ENCODE measurements around the gene FERMT2. TPM values are rescaled to one million over a fixed set of nuclear protein-coding genes. Genes with fewer than 3 reads are reported as not detected.

Gene FERMT2
- total RNA-seq, 2 experiments from 2014 or later: 2.1 to 3.6 TPM

DNA sequence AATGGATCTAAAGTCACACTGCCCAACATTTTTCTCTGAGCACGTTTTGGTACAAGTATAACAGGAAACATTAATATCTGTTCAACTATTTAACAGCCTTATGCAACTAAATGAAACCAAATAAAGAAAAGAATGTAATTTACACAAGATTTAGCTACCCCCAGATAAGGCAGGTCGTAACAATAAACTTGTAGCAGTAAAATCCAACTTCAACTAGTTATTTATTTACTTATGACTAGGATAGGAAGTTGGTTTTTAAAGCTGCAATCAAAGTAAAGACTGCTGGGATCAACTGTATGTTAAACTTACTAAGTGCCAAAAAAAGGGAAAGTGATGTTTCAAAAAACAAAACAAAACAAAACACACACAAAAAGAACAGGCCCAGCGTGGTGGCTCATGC is 30.9 kb downstream of the FERMT2 start:
- Mint-ChIP-seq H3K36me3 (ENCODE audit: low read depth) (no peaks in the 10 kb centered on the region), H3K9me3 (ENCODE audit: low read depth) (no peaks in the 10 kb centered on the region), H3K4me1 (peaks cover 25% of the 10 kb centered on the region), H3K4me3 (no peak overlapping the region), H3K27me3 (no peaks in the 10 kb centered on the region), H3K27ac (no peak overlapping the region)
- ChIA-PET CTCF (interaction anchor here (1.6 kb wide), 1 partner anchor 386 kb away, joined by 4 read pairs; no protein-coding TSS in a partner anchor), POLR2A (no interaction called here)
- intact Hi-C loops (cut with DNase I, micrococcal nuclease): loop anchor here in 1 of 2 experiments (10.0 kb wide), 1 partner anchor 275 kb away; no protein-coding TSS in a partner anchor
- DNase-seq (no peak), ATAC-seq (no peak)

DNA sequence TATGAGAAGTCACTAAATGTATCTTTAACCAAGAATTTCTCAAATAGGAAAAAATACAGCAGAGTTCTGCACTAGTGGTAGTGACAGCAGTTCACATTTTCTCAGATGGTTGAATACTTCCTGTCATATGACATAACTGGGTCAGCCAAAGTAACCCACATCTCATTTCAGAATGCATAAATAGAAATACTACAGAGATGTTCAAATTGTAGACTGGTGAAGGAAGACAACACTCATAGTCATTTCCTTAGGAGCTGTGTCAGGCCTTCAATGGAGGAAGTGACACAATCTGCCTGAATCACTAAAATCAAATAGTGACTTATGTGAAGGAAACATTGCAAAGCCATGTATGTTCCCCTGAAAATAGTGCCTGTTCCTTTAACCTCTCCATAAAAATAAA is 32.4 kb downstream of the FERMT2 start:
- peak overlapping the region; percentile 31 for H3K27ac Mint-ChIP-seq
- no peaks in the 10 kb centered on the region for H3K36me3 Mint-ChIP-seq (ENCODE audit: low read depth)
- intact Hi-C loops (cut with DNase I, micrococcal nuclease): loop anchor here in 1 of 2 experiments (10.0 kb wide), 1 partner anchor 276 kb away; no protein-coding TSS in a partner anchor
- peaks cover 25% of the 10 kb centered on the region for H3K4me1 Mint-ChIP-seq
- H3K4me3 Mint-ChIP-seq: no peak overlapping the region
- ChIA-PET POLR2A (no interaction called here), CTCF (no interaction called here)
- ATAC-seq (peak; percentile 98), DNase-seq (peak; percentile 30)
- no peaks in the 10 kb centered on the region for H3K27me3 Mint-ChIP-seq
- H3K9me3 Mint-ChIP-seq (ENCODE audit: low read depth): no peaks in the 10 kb centered on the region

DNA sequence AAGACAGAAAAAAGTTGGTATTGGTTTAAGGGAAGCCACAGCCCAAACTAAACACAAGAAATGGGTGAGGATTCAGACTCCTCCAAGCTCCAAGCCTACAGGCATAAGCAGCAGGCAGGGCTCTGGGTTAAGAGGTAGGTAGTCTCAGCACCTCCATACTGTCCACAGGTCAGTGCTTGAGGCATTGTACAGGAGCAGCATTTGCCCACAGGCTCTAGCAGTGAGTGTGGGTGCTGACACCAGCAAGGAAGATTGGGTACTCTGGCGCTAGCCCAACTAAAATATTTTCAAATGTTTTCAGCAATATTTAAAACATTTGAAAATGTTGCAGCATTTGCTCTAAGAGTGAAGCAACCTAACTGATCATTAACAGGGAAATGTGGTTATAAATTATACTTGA is 33.1 kb downstream of the FERMT2 start:
- Mint-ChIP-seq H3K27me3 (no peaks in the 10 kb centered on the region), H3K4me3 (no peak overlapping the region), H3K4me1 (peaks cover 25% of the 10 kb centered on the region), H3K36me3 (ENCODE audit: low read depth) (no peaks in the 10 kb centered on the region), H3K27ac (peak overlapping the region; percentile 59), H3K9me3 (ENCODE audit: low read depth) (no peaks in the 10 kb centered on the region)
- DNase-seq (no peak), ATAC-seq (no peak)
- ChIA-PET POLR2A (no interaction called here), CTCF (interaction anchor here (0.7 kb wide), 1 partner anchor 18 kb away, joined by 3 read pairs; no protein-coding TSS in a partner anchor)
- intact Hi-C loops (cut with DNase I, micrococcal nuclease): loop anchor here in 1 of 2 experiments (10.0 kb wide), 1 partner anchor 277 kb away; no protein-coding TSS in a partner anchor

DNA sequence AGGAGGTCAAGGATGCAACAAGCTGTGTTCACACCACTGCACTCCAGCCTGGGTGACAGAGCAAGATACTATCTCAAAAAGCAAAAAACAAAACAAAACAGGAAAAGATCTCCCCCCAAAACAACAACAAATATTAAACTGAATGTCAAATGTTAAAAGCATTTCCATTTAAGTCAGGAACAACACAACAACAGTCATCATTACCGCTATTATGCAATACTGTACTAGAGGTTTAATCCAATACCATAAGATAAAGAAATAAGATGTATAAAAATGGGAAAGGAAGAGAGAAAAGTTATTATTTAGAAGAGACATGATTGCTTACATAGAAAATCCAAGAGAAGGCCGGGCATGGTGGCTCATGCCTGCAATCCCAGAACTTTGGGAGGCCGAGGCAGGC is 36.6 kb downstream of the FERMT2 start:
- intact Hi-C loops (cut with DNase I, micrococcal nuclease): loop anchor here in 1 of 2 experiments (10.0 kb wide), 1 partner anchor 281 kb away; no protein-coding TSS in a partner anchor
- no peaks in the 10 kb centered on the region for H3K9me3 Mint-ChIP-seq (ENCODE audit: low read depth)
- CTCF ChIA-PET: no interaction called here

DNA sequence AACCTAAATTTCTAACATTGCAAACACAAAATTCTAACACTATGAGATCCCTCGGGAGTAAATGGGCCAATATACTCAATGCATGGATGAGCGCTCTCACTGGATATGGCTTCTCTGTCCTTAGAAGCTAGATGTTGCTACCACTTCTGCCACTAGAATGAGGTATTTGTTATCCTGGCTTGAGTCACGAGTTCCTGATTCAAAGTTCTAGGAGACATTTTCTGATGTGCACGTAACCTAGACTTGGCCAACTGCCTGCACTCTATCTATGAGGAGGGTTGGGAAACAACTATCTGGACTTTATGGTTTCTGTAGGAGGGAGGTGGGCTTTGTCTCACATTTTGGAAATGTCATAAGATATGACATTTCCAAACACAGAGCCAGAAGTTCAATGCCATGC is 37.6 kb downstream of the FERMT2 start:
- Mint-ChIP-seq H3K36me3 (ENCODE audit: low read depth) (no peaks in the 10 kb centered on the region), H3K4me1 (peaks cover 11% of the 10 kb centered on the region), H3K9me3 (ENCODE audit: low read depth) (no peaks in the 10 kb centered on the region), H3K27ac (no peak overlapping the region), H3K27me3 (no peaks in the 10 kb centered on the region), H3K4me3 (no peak overlapping the region)
- intact Hi-C loops (cut with DNase I, micrococcal nuclease): loop anchor here in 1 of 2 experiments (10.0 kb wide), 1 partner anchor 282 kb away; no protein-coding TSS in a partner anchor
- POLR2A ChIA-PET: no interaction called here
- DNase-seq: no peak
- ATAC-seq: no peak
- CTCF ChIA-PET: interaction anchor here (1.3 kb wide), 1 partner anchor 48 kb away, joined by 4 read pairs; no protein-coding TSS in a partner anchor

More for the DNA sequence above, 36.6 kb downstream of the FERMT2 start:
- POLR2A ChIA-PET: no interaction called here
- Mint-ChIP-seq H3K27me3 (no peaks in the 10 kb centered on the region), H3K27ac (no peak overlapping the region), H3K4me3 (no peak overlapping the region), H3K4me1 (peaks cover 21% of the 10 kb centered on the region), H3K36me3 (ENCODE audit: low read depth) (no peaks in the 10 kb centered on the region)
- DNase-seq (no peak), ATAC-seq (no peak)

DNA sequence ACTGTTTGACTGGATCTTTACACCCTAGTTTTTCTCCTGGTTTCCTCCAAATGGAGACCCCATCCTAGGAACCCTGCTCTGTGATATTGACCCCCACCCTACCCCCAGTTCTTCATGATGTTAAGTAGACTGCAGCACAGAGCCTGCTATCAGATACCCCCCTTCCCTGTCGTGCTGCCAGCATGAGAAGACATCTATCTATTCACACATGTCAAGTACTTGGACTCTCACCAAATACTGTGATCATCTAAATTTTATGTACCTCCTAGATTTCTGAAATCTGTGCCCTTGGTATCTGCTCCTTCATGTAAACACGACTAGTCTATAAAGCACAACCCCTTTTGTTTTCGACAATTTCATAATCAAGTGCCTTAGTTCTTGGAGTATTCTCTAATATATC is 38.9 kb downstream of the FERMT2 start:
- no peak overlapping the region for H3K4me3 Mint-ChIP-seq
- ATAC-seq (no peak), DNase-seq (no peak)
- no peaks in the 10 kb centered on the region for H3K4me1 Mint-ChIP-seq
- ChIA-PET POLR2A (no interaction called here), CTCF (no interaction called here)
- H3K9me3 Mint-ChIP-seq (ENCODE audit: low read depth): no peaks in the 10 kb centered on the region
- peaks cover 2% of the 10 kb centered on the region for H3K27me3 Mint-ChIP-seq
- no peaks in the 10 kb centered on the region for H3K36me3 Mint-ChIP-seq (ENCODE audit: low read depth)
- H3K27ac Mint-ChIP-seq: no peak overlapping the region
- intact Hi-C loops (cut with DNase I, micrococcal nuclease): loop anchor here in 1 of 2 experiments (10.0 kb wide), 1 partner anchor 283 kb away; no protein-coding TSS in a partner anchor

DNA sequence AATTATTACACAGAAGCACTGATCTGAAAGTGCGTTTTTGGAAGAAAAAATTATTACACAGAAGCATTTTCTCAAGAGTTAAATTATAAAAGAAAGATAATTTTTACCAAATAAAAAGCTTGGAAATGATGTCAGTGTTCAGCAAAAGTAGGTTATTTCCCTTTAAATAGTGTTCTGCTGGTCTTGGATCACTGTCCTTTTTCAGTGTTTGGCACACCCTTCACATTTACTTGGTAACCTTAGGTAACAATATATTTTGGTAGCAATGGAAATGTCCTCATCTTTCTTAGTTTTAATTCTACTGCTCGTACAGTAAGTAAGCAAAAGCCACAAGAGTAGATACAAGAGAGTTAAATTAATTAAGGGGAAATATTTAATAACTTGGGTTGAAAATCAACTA is 40.3 kb downstream of the FERMT2 start:
- CTCF ChIA-PET: interaction anchor here (0.7 to 1.7 kb wide), 6 partner anchors 12 to 82 kb away, joined by 3 to 5 read pairs (median 3); no protein-coding TSS in a partner anchor
- DNase-seq (no peak), ATAC-seq (no peak)
- no peaks in the 10 kb centered on the region for H3K4me1 Mint-ChIP-seq
- H3K27ac Mint-ChIP-seq: no peak overlapping the region
- peaks cover 2% of the 10 kb centered on the region for H3K27me3 Mint-ChIP-seq
- POLR2A ChIA-PET: no interaction called here
- no peaks in the 10 kb centered on the region for H3K36me3 Mint-ChIP-seq (ENCODE audit: low read depth)
- intact Hi-C loops (cut with DNase I, micrococcal nuclease): loop anchor here in 1 of 2 experiments (10.0 kb wide), 1 partner anchor 284 kb away; no protein-coding TSS in a partner anchor
- H3K4me3 Mint-ChIP-seq: no peak overlapping the region
- no peaks in the 10 kb centered on the region for H3K9me3 Mint-ChIP-seq (ENCODE audit: low read depth)

DNA sequence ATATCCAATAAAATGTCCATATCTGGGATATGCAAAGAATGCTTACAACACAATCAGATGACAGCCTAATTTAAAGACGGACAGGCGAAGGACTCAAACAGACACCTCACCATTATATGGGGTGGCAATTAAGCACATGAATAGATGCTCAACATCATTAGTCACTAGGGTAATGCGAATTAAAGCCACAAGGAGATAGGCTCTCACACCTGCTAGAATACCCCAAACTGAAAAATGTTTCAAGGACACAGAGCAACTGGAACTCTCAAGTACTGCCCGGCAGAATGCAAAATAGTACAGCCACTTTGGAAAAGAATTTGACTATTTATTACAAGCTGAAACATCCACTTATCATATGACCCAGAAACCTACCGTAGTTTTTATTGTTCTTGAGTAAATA is 42.9 kb downstream of the FERMT2 start:
- Mint-ChIP-seq H3K9me3 (ENCODE audit: low read depth) (no peaks in the 10 kb centered on the region), H3K36me3 (ENCODE audit: low read depth) (no peaks in the 10 kb centered on the region), H3K27me3 (peaks cover 2% of the 10 kb centered on the region), H3K4me1 (no peaks in the 10 kb centered on the region), H3K4me3 (no peak overlapping the region), H3K27ac (no peak overlapping the region)
- no peak for ATAC-seq
- intact Hi-C loops (cut with DNase I, micrococcal nuclease): no loop called here
- DNase-seq: no peak
- CTCF ChIA-PET: no interaction called here
- POLR2A ChIA-PET: no interaction called here

DNA sequence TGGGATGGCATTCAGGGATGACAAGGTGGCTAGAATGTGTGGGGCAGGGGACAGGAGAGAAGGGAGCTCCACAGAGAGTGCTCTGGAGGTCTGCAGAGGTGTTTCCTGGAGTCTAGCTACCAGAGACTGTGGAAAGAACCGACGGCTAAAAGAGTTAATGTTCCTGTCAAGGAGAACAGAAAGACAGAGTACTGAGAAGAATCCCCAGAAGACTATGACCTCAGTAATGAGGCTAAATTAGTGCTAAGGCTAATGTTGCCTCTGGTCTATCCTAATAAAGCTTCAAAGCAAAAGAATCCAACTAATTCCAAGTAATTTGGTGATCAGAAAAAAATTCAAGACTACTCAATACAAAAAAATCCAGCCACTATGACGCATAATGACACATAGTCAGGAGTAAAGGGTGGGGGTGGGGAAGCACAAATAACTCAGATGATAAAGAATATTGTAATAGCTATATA is 44.7 kb downstream of the FERMT2 start:
- H3K9me3 Mint-ChIP-seq (ENCODE audit: low read depth): no peaks in the 10 kb centered on the region
- no peaks in the 10 kb centered on the region for H3K36me3 Mint-ChIP-seq (ENCODE audit: low read depth)
- no peak for ATAC-seq
- H3K4me1 Mint-ChIP-seq: no peaks in the 10 kb centered on the region
- intact Hi-C loops (cut with DNase I, micrococcal nuclease): no loop called here
- H3K27me3 Mint-ChIP-seq: peaks cover 2% of the 10 kb centered on the region
- ChIA-PET POLR2A (no interaction called here), CTCF (interaction anchor here (0.7 kb wide), 1 partner anchor 23 kb away, joined by 4 read pairs; no protein-coding TSS in a partner anchor)
- H3K27ac Mint-ChIP-seq: no peak overlapping the region
- no peak for DNase-seq
- H3K4me3 Mint-ChIP-seq: no peak overlapping the region

DNA sequence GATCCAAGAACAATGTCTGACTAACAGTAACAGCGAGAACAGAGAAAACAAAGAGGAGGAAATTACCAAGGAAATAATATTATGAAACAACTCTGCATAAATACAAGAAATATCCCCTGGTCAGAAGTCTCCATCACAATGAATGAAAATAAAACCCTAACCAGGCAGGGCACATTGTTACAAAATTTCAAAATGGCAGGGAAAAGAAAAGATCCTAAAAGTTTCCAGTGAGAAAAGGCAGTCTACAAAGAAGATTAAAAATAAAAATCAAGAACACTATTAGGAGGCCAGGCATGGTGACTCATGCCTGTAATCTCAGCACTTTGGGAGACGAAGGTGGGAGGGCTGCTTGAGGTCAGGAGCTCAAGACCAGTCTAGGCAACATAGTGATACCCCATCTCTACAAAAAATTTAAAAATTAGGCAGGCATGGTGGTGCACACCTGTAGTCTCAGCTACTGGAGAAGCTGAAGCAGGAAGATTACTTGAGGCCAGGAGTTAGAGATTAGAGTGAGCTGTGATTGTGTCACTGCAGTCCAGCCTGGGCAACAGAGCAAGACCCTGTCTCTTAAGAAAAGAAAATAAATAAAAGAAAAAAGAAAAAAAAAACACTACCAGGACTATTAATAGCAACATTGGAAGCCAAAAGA is 47.8 kb downstream of the FERMT2 start:
- intact Hi-C loops (cut with DNase I, micrococcal nuclease): no loop called here
- POLR2A ChIA-PET: no interaction called here
- CTCF ChIA-PET: no interaction called here
- H3K4me3 Mint-ChIP-seq: no peak overlapping the region
- H3K27ac Mint-ChIP-seq: no peak overlapping the region
- DNase-seq (no peak), ATAC-seq (no peak)
- peaks cover 2% of the 10 kb centered on the region for H3K27me3 Mint-ChIP-seq
- no peaks in the 10 kb centered on the region for H3K36me3 Mint-ChIP-seq (ENCODE audit: low read depth)
- H3K4me1 Mint-ChIP-seq: no peaks in the 10 kb centered on the region
- H3K9me3 Mint-ChIP-seq (ENCODE audit: low read depth): no peaks in the 10 kb centered on the region

DNA sequence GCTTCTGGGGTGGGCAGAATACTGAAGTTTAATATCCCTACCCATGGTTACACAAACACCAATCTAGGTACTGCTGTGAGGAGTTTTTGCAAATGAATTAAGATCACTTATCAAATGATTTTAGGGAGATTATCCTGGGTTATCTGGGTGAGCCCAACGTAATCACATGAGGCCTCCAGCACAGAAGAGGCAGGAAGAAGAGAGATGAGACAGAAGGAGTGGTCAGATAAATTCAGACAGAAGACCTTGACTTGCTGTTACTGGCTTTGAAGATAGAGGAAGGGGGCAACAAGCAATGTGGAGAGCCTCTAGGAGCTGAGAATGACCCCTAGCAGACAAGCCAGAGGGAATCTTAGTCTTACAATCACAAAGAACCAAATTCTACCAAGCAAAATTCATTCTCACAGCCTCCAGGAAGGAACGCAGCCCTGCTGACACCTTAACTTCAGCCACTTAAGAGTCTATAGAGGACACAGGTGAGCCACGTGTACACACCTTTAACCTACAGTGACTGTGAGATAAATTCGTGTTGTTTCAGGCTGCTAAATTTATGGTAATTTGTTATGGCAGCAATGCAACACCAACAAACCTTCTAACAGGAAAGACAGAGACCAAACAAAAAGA is 49.4 kb downstream of the FERMT2 start:
- Mint-ChIP-seq H3K9me3 (ENCODE audit: low read depth) (no peaks in the 10 kb centered on the region), H3K36me3 (ENCODE audit: low read depth) (no peaks in the 10 kb centered on the region), H3K27ac (no peak overlapping the region), H3K27me3 (no peaks in the 10 kb centered on the region), H3K4me3 (no peak overlapping the region), H3K4me1 (no peaks in the 10 kb centered on the region)
- DNase-seq (no peak), ATAC-seq (no peak)
- CTCF ChIA-PET: no interaction called here
- intact Hi-C loops (cut with DNase I, micrococcal nuclease): no loop called here
- POLR2A ChIA-PET: no interaction called here

DNA sequence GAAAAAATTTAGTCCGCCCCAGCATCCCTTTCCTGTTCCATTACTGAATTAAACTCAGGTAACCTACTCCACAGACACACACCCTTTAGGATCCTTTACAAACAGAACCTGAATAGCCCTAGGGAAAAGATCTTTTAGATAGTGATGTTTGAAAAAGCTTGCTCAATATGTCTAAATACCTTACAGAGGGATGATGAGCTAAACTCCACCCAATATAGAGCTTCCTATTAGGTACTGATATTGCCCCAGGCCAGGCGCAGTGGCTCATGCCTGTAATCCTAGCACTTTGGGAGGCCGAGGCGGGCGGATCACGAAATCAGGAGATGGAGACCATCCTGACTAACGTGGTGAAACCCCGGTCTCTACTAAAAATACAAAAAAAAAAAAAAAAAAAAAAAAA is 50.1 kb downstream of the FERMT2 start:
- Mint-ChIP-seq H3K36me3 (ENCODE audit: low read depth) (no peaks in the 10 kb centered on the region), H3K27me3 (no peaks in the 10 kb centered on the region), H3K4me1 (no peaks in the 10 kb centered on the region), H3K9me3 (ENCODE audit: low read depth) (no peaks in the 10 kb centered on the region), H3K4me3 (no peak overlapping the region), H3K27ac (no peak overlapping the region)
- intact Hi-C loops (cut with DNase I, micrococcal nuclease): no loop called here
- DNase-seq (no peak), ATAC-seq (no peak)
- ChIA-PET POLR2A (no interaction called here), CTCF (interaction anchor here (0.6 kb wide), 1 partner anchor 8 kb away, joined by 4 read pairs; no protein-coding TSS in a partner anchor)

All from activated CD4-positive, alpha-beta T cell treated with anti-CD3 and anti-CD28 coated beads for 36 hours (primary cell).